Stomach (tissue), 4 donors: ENCODE results near the gene SPATA2.
"Not testable (repeated sequence)": the region's sequence is repeated elsewhere in the genome, so short reads cannot be mapped to it uniquely, and the experiment has no call there.

Experiments
- CTCF ChIP-seq, 7 experiments: fragments of 450-650 bp in 4 of 7; fragments of 200-600 bp in 3 of 7; sonication (generic) in 3 of 7; IDR thresholded peaks; one replicate each; pipeline ENCODE4 v1.5.1; 2016 to 2019; ENCODE audit warnings: antibody characterized with exemption in 7 of 7, control low read depth in 2 of 7, mild to moderate bottlenecking in 1 of 7
- POLR2A ChIP-seq, 4 donors: fragments of 450-650 bp; IDR thresholded peaks; one replicate each; pipeline ENCODE4 v1.6.1; 2016; ENCODE audit warnings: antibody characterized with exemption in 4 of 4, control low read depth in 2 of 4, mild to moderate bottlenecking in 1 of 4, moderate library complexity in 1 of 4
- POLR2AphosphoS5 ChIP-seq, 3 donors: sonication (generic); formaldehyde crosslinking; IDR thresholded peaks; one replicate each; pipeline ENCODE4 v1.6.1; 2016; ENCODE audit warnings: antibody characterized with exemption in 3 of 3

- not testable (repeated sequence) for TF ChIP-seq POLR2AphosphoS5, POLR2A, CTCF (IDR thresholded peaks at IDR 0.05)
Measured at GRCh38 chr20:49895474-49896093, 19.7 kb downstream of the SPATA2 start.
